ENCODE results near the gene XYLT1.

GRCh38 chr16:17229131-17229530 lies 241.6 kb downstream of the XYLT1 start:
- TF ChIP-seq CTCF (conservative IDR thresholded peaks at IDR 0.05; ENCODE audit: low read depth, low read length) (no peak), BHLHE40 (IDR thresholded peaks at IDR 0.05; ENCODE audit: low read depth, low read length) (no peak), RFX5 (IDR thresholded peaks at IDR 0.05; ENCODE audit: low read depth, low read length) (no peak), POLR2A (IDR thresholded peaks at IDR 0.05; ENCODE audit: low read depth, low read length) (no peak), USF2 (IDR thresholded peaks at IDR 0.05; ENCODE audit: low read depth, low read length) (no peak), RAD21 (IDR thresholded peaks at IDR 0.05; ENCODE audit: low read length) (no peak), SMC3 (IDR thresholded peaks at IDR 0.05; ENCODE audit: low read depth, low read length) (no peak), MXI1 (IDR thresholded peaks at IDR 0.05; ENCODE audit: borderline replicate concordance, low read depth, low read length) (no peak), MAZ (IDR thresholded peaks at IDR 0.05; ENCODE audit: borderline replicate concordance, low read depth, low read length) (no peak), FOS (IDR thresholded peaks at IDR 0.05; ENCODE audit: low read depth, low read length) (no peak), MAFK (IDR thresholded peaks at IDR 0.05; ENCODE audit: low read depth, low read length) (no peak), CEBPB (IDR thresholded peaks at IDR 0.05; ENCODE audit: low read depth, low read length) (no peak)
